Measurements from ENCODE around the gene FKBP1A. TPM values are rescaled to one million over a fixed set of nuclear protein-coding genes. Genes with fewer than 3 reads are reported as not detected.
A peak's percentile ranks its signal among the peaks of the same experiment; 100 is the strongest.

FKBP1A gene
- total RNA-seq, 1 donor from 2014 or later: 124 TPM

GRCh38 chr20:1327827-1328679, 64.8 kb downstream of the FKBP1A start:
- no peak for TF ChIP-seq CTCF (IDR thresholded peaks at IDR 0.05; ENCODE audit: borderline replicate concordance)
- DNase-seq: no peak
- Histone ChIP-seq H3K4me3 (no peak overlapping the region), H3K27ac (replicated peaks) (peak overlapping the region; percentile 100), H3K27me3 (ENCODE audit: low read depth) (no peaks in the 10 kb centered on the region), H3K9me3 (replicated peaks) (no peaks in the 10 kb centered on the region), H3K4me1 (peaks cover 90% of the 10 kb centered on the region), H3K36me3 (no peaks in the 10 kb centered on the region)
- intact Hi-C loops (cut with micrococcal nuclease): loop anchor here (5.0 kb wide), 1 partner anchor 64 kb away; the partner anchor contains the start of gene FKBP1A

DNA sequence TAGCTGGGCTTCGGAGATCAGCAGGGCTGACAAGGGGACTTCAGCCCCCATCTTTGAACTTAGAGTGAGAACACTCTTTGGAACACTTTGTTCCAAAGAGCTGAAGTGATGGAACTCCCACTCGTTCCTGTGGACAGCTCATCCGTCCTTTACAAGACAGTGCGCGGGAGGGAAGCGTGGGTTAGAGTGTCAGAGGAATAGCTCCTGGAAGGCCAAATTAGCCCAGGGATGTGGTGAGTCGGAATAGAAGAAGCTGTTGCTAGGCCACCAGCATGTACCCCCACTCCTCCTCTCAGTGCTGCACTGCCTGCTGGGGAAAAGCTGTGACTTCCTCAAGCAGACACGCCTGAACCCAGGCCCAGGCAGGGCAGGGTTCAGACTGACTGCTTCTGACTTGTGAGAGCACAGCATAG, 65.6 kb downstream of the FKBP1A start:
- H3K27ac ChIP-seq (replicated peaks): peak overlapping the region; percentile 100
- H3K4me3 ChIP-seq: no peak overlapping the region
- H3K4me1 ChIP-seq: peaks cover 96% of the 10 kb centered on the region
- no peaks in the 10 kb centered on the region for H3K36me3 ChIP-seq
- TF ChIP-seq CTCF (IDR thresholded peaks at IDR 0.05; ENCODE audit: borderline replicate concordance): no peak
- intact Hi-C loops (cut with micrococcal nuclease): loop anchor here (5.0 kb wide), 1 partner anchor 65 kb away; the partner anchor contains the start of gene FKBP1A
- no peaks in the 10 kb centered on the region for H3K27me3 ChIP-seq (ENCODE audit: low read depth)
- no peaks in the 10 kb centered on the region for H3K9me3 ChIP-seq (replicated peaks)
- DNase-seq: no peak

DNA sequence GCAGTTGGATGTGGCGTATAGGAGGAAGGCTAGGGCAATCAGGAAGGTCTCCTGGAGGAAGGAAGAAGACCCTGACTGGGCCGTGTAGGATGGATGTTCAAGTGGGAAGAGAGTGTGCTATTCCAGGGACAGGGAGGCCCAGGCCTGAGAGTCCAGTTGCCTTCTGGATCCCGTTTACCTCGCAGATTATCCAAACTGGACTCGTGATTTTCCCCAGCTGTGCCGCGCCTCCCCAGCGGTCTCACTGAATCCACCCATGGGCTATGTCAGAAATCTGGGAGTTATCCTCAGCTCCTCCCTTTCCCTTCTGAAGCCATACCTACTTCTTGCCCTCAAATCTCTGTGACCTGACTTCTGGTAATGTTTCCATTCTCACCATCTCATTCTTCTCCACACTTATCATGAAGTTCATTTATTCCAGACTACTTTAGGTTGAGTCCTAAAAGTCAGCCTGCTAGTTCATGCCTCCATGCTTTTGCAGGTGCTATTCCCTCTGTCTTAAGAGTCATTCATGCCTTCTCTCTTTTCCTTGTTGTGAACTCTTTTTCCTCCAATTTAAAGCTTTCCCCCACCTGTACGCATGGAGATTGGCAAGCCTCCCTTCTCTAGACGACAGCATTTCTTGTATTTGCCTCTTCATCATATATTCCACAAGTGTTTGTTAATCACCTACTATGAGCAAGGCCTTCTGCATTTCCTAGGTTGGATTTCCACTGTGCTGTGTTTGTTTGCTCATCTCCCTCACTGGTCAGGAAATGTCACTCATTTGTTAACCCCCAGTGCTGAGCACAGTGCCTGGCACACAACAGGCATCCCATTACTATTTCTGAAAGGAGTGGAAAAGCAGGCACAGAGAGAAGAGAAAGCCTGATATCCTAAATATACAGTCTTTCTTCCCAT, 66.6 kb downstream of the FKBP1A start:
- no peaks in the 10 kb centered on the region for H3K36me3 ChIP-seq

DNA sequence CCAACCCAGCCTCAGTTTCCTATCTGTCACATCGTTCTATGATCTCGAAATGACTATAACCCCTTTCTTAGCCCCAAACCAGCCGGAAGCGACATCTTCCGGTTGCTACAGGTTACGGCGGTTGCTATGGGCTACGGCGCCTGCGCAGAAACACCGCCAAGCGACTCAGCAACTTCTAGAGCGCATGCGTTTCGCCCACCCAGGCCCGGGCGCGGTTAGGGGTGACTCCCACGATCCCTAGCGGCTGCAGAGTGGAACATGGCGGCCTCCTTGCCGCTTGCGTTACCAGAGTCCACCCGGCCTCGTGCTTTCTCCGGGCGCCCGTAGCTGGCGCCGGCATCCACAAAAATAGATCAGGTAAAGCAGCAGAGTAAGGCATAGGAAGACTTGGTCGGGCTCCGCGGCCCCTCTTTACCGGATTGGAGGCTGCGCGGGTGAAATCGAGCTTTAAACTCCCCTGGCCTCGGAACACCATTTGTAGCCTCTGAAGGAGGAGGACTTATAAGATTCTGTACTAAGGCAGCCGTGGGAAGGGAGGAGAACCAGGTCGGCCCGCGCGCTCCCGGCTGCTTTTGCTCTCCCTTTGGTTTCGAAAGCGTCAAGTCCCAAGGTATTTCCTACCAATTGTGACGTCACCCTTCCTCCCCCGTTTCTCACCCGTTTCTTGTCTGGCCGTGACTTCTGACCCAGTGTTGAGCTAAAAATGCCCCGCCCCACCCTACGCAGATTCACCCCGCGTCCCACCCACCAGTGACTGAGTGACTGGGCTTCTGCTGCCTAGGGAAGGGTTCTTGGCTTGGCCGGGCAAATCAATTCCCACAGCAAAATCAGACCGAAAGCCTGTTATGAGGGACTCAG, 67.5 kb downstream of the FKBP1A start:
- Histone ChIP-seq H3K27me3 (ENCODE audit: low read depth) (no peaks in the 10 kb centered on the region), H3K27ac (replicated peaks) (peak overlapping the region; percentile 100), H3K9me3 (replicated peaks) (no peaks in the 10 kb centered on the region), H3K4me1 (peaks cover 95% of the 10 kb centered on the region), H3K36me3 (no peaks in the 10 kb centered on the region), H3K4me3 (peak overlapping the region; percentile 87)
- DNase-seq: peak; percentile 99
- intact Hi-C loops (cut with micrococcal nuclease): loop anchor here (5.0 kb wide), 1 partner anchor 67 kb away; the partner anchor contains the start of gene FKBP1A
- TF ChIP-seq CTCF (IDR thresholded peaks at IDR 0.05; ENCODE audit: borderline replicate concordance): peak; percentile 49

More for the DNA sequence above, 66.6 kb downstream of the FKBP1A start:
- no peak for TF ChIP-seq CTCF (IDR thresholded peaks at IDR 0.05; ENCODE audit: borderline replicate concordance)
- no peaks in the 10 kb centered on the region for H3K27me3 ChIP-seq (ENCODE audit: low read depth)
- peak; percentile 34 for DNase-seq
- H3K27ac ChIP-seq (replicated peaks): peak overlapping the region; percentile 100
- intact Hi-C loops (cut with micrococcal nuclease): loop anchor here (5.0 kb wide), 1 partner anchor 66 kb away; the partner anchor contains the start of gene FKBP1A
- H3K4me1 ChIP-seq: peaks cover 96% of the 10 kb centered on the region
- no peaks in the 10 kb centered on the region for H3K9me3 ChIP-seq (replicated peaks)
- peak overlapping the region; percentile 87 for H3K4me3 ChIP-seq

Data from left ventricle myocardium inferior (tissue), 1 donor.